GM21786 (cell line): ENCODE measurements around the gene USP34.
"Not testable (repeated sequence)": the region's sequence is repeated elsewhere in the genome, so short reads cannot be mapped to it uniquely, and the experiment has no call there.

Experiments used
- ATAC-seq: cut with Tn5 transposase; IDR thresholded peaks from one replicate; pipeline ENCODE4 v1.9.1; 2021; ENCODE audit not compliant: unreplicated experiment

USP34 gene

GRCh38 chr2:61193670-61194561, 277.0 kb downstream of the USP34 start:
- ATAC-seq: no peak

GRCh38 chr2:61187085-61187484, 283.8 kb downstream of the USP34 start:
- ATAC-seq: no peak

- ATAC-seq: no peak
Observed at GRCh38 chr2:61185231-61185728, 285.6 kb downstream of the USP34 start.

- ATAC-seq: no peak
Observed at GRCh38 chr2:61184263-61184662, 286.6 kb downstream of the USP34 start.

- no peak for ATAC-seq
Observed at GRCh38 chr2:61183795-61184194, 287.1 kb downstream of the USP34 start.

GRCh38 chr2:61182059-61182383, 288.9 kb downstream of the USP34 start:
- no peak for ATAC-seq

GRCh38 chr2:61181382-61182058, 289.4 kb downstream of the USP34 start:
- ATAC-seq: no peak

GRCh38 chr2:61180686-61181085, 290.2 kb downstream of the USP34 start:
- ATAC-seq: no peak

- no peak for ATAC-seq
Observed at GRCh38 chr2:61179701-61180639, 290.9 kb downstream of the USP34 start.

- ATAC-seq: no peak
Observed at GRCh38 chr2:61178603-61179545, 292.0 kb downstream of the USP34 start.

- ATAC-seq: peak; percentile 28
Observed at GRCh38 chr2:61177727-61178549, 292.9 kb downstream of the USP34 start.

- ATAC-seq: peak; percentile 73
Observed at GRCh38 chr2:61176755-61177726, 293.8 kb downstream of the USP34 start.

GRCh38 chr2:61175036-61175435, 295.9 kb downstream of the USP34 start:
- ATAC-seq: no peak

- no peak for ATAC-seq
Observed at GRCh38 chr2:61173116-61173515, 297.8 kb downstream of the USP34 start.

GRCh38 chr2:61172671-61173070, 298.2 kb downstream of the USP34 start:
- no peak for ATAC-seq

- no peak for ATAC-seq
Observed at GRCh38 chr2:61167579-61167978, 303.3 kb downstream of the USP34 start.

- no peak for ATAC-seq
Observed at GRCh38 chr2:61165946-61166345, 304.9 kb downstream of the USP34 start.

- not testable (repeated sequence) for ATAC-seq
Observed at GRCh38 chr2:61165082-61165481, 305.8 kb downstream of the USP34 start.
